Measurements from ENCODE around the gene SALL1.

SALL1 gene

DNA sequence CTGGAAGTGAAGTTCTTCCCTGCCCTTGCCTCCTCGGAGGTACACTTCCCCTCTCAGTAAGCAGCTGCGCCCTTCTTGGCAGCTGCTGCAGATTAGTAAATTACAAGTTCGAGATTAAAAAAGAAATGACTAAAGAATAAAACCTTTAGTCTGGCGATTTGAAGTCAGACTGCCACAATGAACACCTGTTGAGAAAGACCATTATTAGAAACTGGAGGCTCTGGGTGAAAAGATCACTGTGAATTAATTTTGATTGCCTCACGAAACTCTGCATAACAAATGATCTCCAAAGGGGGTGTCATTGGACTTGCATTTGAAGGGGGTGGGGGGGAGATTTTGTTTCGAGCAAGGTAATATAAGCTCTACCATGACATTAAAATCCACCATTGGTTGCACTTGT, 39.3 kb downstream of the SALL1 start:
- DNase-seq (ENCODE audit: low read depth) = no peak

DNA sequence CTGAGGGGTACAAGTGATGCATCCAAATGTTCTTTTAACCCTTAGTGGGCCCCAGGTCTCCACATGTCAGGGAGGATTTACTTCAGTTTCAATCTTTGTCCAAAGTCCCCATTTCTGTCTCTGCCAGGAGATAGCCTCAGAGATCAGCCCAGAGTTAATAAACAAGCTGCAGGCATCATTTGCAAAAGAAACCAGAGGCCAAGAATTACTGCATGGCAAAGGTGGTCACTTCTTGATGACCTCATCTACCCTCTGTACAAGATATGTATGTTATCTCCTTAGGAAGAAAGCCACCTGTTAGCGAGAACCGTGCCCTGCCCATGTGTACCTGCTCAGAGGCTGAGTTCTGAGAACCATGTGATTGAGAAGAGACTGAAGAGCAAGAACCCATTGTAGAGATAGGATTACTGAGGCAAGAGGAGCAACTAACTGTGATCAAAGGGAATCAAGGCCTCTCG, 40.3 kb downstream of the SALL1 start:
- DNase-seq (ENCODE audit: low read depth) = no peak

GRCh38 chr16:51109173-51109572, 41.9 kb downstream of the SALL1 start:
- DNase-seq (ENCODE audit: low read depth) = no peak

DNA sequence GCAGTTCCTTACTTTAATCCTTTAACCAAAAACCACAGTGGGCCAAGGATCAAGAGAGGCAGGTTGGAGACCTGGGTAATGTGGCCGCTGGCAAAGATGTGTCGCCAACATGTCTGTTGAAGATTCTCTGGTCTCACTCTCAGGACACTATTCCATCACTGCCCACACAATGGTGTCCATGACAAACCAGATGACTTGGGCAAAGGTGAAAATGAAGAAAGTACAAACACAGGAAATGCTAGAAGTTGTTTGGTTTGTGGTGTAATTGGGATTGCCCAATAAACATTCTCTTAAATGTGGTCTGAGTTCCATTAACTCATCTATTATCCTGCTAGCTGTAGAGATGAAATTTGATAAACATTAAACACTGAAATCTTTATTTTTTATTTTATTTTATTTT, 43.3 kb downstream of the SALL1 start:
- DNase-seq (ENCODE audit: low read depth) = no peak

DNA sequence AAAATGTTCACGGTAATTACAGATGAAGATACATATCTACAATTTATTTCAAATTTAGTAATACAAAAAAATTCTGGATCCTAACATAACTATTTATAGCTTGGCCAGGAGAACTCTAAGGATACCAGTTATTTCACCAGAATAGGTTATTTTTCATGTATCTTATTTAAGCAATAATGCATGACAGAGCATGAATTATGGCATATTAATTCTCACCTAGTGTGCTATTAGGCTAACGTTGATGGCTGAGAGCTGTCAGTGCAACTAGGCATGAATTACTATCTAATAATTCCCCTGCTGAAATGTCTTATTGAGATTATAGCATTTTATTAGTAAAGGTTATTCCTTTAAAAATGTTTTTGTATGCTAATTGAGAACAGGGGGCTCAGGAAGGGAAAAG, 44.5 kb downstream of the SALL1 start:
- no peak for DNase-seq (ENCODE audit: low read depth)

DNA sequence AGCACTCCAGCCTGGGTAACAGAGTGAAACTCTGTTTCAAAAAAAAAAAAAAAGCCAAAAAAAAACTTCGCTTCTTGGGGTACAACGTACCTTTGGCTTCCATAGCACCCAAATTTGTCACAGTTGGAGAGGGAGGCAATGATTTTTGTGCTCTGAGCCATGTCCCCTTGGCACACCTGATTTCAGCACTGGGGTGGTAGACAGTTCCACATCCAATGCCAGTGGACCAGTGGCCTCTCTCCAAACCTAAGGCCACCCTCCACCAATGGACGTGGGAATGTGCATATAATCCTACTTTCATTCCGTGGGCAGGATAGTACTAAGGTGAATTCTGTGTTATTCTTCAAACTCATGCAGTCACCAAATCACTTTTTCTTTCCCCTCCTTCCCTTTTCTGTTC, 47.5 kb downstream of the SALL1 start:
- DNase-seq (ENCODE audit: low read depth) = no peak

DNA sequence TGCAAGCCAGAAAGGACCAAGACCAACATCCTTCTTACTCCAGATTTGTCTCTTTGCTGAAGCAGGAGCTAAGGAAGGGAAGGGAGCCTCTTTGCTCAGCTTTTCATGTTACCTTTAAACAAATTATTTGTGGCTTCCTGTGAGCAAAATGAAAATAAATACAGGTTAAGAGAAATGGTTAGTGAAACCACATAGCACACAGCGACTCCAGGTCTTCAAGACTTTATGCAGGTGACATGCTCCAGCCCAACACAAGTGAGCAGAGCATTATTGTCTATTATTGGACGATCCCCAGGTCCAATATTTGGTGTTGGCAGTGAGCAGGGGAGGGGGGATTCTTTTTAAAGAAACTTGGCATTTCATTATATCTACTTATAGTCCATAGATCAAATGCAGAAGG, 53.3 kb downstream of the SALL1 start:
- DNase-seq (ENCODE audit: low read depth) = no peak

DNA sequence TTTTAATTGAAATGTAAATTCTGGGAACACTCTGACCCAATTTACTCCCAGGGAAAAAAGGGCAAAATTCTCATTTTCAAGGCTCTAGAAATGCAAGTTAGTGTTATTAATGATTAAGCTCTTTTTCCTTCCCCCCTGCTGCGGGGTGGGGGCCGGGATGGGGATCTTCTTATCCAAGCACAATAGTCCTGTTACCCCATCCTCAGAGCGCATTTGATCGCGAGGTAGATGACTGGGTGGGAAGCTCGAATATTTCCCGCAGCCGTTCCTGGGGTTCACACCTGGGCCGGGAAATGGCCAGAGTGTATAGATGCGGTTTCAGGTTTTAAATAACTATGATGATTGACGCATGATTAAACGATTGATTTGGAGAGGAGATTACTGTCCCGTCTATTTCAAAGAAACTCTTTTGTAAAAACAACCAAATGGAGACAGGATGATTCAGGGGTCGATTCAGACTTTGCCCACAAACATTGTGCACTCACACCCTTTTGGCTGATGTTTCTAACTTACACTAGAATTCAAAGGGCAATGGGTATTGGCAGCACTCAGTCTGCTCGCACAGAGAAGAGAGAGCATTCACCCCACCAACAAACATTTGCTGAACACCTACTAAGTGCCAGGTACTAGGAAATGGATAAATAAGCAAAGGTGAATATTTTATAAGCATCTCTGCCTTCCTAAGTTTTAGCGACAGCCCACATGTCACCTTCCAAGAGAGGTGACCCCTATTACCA, 55.0 kb downstream of the SALL1 start:
- no peak for DNase-seq (ENCODE audit: low read depth)

GRCh38 chr16:51095084-51095881, 55.8 kb downstream of the SALL1 start:
- no peak for DNase-seq (ENCODE audit: low read depth)

- no peak for DNase-seq (ENCODE audit: low read depth)
These were observed 57.3 kb downstream of the SALL1 start for GRCh38 chr16:51093726-51094280.

Measured in fibroblast of the conjunctiva (primary cell).